EH (cell line): ENCODE measurements around the gene DCDC1.

Source experiments
- DNase-seq: peaks from one replicate; pipeline ENCODE4 v3.0.0-alpha.2; 2015; ENCODE audit warnings: low read depth

Gene DCDC1

DNA sequence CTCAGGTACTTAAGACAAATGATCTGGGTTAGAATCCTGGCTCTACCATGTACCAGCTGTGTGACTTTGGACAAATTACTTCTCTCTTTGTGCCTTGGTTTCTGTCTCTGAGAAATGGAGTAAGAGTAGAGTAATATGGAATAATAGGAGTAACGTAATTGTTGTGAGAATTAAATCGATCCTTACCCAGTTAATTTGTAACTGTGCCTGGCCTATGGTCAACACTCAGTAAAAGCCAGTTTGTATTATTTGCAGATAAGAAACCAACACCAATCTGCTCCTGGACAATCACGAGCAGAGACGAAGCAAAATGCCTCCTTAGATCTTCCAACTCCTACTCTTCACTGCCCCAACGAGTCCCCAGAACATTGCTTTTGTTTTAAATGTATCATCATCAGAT is 266.7 kb downstream of the DCDC1 start:
- no peak for DNase-seq

DNA sequence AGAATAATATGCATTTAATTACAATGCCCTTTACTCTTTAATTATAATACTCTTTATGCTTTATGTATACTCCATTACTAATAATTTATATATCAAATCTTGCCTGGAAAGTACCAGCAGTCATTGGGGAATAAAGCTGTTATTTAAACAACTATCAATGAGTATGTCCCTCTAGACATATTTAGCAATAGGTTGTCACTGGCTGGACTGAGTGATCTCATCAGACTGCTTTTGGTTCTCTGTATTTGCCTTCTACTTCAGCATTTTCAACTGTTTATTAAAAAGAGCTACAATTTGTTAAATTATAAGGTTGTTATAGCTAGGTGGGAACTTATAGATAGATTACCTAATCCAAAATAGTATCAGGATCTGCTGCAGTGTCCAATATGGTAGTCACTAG is 267.2 kb downstream of the DCDC1 start:
- DNase-seq = no peak

DNA sequence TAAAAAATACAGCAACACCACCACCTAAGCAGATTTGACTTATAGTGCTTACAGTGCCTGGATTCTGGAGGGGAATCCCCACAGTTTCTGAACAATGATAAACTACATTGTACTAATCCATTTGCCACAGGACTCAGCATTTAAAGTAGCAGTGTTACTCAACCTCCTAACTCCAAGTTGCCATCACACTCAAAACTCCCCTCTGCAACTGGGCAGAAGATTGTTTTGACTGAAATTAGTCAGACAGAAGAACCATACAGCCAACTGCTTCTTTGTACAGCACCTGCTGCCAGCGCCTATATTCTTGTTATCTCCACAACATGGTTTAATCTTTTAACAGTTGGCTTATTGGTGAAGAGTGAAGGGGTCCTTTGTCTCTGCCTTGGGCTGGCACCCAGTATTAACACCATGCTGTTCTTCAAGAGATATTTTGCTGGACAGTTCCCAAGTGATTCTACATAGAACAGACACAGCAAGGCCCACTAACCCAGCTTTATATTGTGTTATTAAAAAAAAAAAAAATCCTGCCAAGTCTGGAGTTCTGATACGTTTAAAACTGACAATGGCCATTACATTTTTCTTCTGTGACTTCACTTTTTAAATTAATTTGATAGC is 273.2 kb downstream of the DCDC1 start:
- no peak for DNase-seq

DNA sequence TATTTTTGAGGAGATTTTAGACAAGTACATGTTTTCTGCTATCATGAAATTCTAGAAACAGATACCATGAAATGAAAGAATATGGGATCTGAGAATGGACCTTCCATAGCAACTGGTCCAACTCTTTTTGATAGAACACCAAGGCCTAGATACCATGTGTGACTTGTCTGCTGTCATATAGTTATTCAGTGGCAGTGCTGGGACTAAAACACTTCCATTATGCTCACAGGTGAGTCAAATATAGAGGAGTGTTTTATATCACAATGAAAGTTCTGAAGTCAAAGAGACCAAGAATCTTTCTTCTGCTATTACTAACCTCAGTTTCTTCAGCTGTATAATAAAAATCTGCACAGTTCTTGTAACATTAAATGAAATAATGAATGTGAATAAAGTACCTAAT is 276.9 kb downstream of the DCDC1 start:
- DNase-seq = no peak

DNA sequence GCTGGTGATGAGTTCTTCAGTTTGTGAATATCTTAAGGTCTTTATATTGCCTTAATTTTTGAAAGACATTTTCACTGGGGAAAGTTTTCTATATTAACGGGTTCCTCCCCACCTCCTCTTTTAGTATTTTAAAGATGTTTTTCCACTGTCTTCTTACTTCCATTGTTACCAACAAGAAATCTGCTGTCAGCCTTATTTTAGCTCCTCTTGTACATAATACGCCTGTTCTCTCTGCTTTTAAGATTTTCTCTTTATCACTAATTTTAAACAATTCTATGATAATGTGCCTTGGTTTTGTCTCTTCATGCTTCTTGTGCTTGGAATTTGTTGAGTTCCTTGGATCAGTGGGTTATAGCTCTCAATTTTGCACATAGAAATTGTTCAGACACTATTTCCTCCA is 280.4 kb downstream of the DCDC1 start:
- no peak for DNase-seq

DNA sequence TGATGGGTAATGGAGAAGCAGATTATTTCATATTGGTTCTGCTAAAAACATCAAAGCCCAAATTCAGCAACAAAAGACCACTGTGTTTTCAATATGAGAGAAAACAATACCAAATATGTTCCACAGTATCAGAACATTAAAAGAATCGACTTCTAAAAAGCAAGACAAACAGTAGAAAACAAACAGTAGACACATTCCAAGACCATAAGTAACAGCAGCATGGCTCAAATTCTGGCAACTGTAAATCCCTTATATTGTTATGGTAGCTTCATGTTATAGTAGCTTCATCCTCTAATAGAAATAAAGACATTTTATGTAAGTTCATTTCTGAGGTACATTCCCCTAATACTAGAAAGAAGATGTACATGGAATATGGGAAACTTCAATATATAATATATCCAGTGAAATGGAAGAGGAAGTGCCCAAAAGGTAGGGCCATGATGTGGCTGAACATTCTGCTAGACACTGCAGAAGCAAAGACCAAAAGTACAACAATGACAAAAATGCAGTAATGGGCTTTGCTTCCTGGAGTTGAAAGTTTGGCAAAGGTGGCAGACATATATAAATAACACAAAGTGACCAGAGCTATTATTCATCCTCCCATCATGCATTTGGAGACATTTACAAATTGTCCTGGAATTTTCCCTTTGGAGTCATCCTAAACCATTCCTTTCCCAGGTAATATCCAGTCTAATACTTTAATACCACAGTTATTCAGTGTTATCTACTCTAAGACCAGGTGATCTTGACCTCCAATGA is 299.9 kb downstream of the DCDC1 start:
- no peak for DNase-seq

DNA sequence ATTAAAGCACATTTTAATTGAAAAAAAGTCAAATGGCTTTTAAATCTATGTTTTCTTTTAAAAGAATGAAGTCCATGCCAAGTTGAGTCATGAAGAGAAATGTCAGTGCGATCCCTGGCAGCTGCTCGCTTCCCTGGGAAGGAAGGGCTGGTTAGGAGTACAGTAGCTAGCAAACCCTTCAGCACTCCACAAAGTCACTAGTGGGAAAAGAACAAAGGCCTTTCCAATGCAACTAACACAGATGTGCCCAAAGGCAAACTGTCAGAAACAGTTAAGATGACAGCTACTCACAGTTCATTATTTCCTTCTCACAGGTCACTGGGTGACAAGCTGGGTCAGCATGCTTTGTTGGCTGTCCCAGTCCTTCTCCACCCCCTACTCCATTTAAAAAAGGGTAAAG is 308.7 kb downstream of the DCDC1 start:
- DNase-seq = no peak

DNA sequence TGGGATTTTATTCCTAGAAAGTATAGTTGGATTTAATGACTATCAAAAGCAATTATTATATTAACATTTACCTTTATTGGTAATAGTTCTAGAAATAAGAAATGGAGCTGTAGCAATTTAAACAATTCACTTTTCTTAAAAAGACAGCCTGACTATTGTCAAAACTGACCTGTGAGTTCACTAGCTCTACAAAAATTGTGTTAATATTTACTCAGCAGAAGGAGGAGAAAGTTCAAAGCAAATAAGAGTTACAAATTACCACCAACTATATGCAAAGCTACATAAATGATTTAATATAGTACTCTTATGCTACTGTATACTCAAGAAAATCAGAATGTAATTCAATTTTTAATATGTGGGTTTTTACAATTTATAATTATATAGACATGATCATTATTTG is 310.0 kb downstream of the DCDC1 start:
- DNase-seq = no peak

DNA sequence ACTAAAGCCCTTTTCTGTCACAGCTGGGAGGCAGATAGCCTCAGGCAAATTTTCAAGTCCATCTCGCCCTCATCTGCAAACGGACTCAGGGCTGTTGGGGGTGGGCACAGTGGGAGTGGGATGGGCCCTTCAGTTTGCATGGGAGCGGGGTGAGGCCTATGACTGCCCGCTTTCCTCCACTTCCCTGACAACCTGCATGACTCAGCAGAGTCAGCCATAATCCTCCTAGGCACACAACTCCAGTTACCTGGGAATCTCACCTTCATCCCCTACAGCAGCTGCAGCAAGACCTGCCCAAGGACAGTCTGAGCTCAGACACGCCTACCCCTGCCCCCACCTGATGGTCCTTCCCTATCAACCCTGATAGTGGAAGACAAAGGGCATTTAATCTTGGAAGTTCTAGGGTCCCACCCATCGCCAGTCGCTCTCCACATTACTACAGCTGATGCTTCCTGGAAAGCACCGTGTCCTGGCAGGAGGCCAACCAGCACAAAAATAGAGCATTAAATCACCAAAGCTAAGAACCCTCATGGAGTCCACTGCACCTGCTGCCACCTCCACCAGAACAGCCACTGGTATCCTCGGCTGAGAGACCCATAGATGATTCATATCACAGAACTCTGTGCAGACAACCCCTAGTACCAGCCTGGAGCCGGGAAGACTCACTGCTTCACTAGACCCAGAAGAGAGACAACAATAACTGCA is 319.3 kb downstream of the DCDC1 start:
- DNase-seq = no peak

DNA sequence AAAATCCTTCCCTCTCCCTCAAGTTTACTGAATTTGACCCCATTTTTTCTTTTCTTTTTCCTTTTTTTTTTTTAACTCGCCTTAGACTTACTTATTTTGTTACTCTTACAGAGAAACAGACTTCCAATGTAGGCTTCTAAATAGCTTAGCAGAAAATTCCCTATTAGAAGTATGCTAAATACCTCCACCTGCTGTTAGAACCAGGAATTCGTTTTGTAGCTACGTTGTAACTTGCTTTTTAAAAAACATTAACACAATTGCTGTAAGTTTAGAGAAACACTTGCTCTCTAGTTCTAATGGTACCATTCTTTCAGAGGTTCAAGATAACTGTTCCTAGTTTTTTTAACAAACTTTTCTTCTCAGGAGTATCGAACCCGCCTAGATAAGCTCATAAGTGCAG is 324.2 kb downstream of the DCDC1 start:
- DNase-seq = no peak

DNA sequence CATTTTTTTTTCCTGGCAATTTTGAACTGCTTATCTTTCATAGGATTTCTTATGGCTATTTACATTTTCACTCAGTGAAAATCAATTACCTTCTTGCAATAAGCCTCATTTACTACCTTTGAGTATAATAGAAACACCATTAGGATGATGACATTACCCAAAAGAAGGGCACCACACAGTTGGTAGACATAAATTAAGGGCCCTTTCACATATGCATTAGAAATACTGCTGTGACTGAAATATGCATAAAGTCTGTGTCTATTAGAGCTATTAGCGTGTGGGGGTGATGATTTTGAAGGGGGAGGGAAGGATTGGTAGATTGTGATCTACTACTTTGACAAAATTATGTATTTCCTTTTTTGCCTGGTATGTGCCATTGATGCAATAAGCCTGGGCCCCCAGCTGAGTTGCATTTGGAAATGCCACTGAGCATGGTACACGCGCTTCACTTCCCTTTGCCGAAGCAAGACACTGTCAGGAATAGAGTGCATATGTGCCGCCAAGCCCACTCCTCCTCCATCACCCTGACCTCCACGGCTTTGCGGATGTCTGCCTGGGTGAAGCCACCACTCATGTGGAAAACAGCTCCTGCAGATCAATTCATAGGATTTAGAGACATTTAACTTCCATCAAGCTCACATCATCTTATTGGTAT is 339.3 kb downstream of the DCDC1 start:
- no peak for DNase-seq

DNA sequence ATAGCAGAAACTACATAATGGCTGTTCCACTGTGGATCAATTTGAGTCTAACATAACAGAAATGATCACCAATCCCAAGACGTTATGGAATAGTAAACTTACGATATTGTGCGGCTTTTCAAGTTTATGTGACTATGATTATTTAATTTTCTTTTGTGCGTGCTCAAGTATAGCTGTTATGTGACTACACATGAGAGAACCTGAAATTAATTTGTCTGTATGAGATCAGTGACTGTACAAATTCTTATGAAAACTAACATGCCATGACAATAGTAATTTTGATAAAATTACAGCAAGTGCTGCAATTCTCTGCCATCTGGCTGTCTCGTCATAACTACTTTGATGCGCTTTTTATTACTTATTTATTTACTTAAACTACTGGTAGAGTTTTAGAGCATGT is 343.2 kb downstream of the DCDC1 start:
- DNase-seq = no peak

DNA sequence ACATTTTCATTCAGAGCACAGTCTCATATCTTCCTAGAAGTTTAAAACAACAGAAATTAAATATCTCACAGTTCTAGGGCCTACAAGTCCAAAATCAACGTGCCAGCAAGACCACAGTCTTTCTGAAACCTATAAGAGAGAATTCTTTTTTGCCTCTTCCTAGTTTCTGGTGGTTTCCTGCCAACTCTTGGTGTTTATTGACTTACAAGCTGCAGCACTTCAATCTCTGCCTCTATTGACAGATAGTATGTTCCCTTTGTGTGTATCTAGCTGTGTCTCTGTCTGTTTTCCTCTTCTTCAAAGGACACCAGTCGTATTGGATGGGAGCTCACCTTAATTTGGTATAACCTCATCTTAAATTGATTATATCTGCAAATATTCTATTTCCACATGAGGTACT is 347.5 kb downstream of the DCDC1 start:
- DNase-seq = no peak

DNA sequence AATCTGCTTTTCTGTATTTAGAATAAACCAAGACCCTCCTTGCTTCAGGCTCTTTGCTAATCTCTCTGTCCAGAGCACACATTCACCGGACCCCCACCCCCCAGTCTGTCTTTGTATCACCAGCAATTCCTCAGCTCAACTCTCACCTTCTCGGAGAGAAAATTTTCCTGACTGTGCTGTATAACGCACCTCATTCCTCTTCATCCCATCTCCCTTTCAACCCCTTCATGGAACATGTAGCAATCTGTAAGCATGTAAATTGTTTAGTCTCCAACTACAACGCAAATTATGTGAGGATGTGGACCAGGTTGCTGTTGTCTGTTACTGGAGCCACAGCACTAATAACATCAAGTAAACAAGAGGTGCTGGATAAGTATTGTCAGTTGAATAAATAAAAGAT is 349.8 kb downstream of the DCDC1 start:
- no peak for DNase-seq

DNA sequence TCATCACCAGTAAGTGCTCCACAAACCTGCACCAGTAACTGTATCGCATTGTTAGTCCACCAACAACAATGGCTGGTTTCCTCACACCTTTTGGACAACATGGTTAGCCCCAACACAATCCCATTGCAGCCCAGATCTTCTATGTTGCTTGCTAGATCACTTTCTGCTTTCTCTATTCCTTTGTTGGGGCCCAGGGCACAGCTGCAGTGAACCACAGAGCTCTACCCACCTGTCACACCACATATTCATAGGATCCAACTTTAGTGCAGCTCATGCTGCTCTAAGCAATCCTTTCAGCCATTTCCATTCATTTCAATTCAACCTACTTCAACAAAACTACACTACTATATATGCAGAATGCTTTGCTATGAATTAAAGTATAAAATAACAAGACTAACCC is 364.3 kb downstream of the DCDC1 start:
- DNase-seq = no peak

DNA sequence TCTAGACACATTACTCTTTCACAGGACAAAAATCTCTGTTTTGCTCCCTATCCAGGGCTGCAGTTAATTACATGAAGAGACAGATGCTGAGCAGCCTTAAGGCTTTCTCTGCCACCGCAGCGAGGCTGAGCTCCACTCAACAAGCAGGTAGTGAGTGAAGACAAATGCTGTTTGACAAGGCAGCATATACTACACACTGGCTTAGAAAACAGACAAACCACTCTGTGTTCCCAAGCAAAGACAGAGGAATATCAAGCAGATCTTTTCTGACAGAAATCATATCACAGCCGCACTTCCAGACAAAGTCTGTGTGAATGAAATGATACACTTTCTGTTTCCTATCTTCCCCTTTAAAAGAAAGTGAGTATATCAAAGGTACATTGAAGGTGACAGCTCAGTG is 368.1 kb downstream of the DCDC1 start:
- DNase-seq = no peak

DNA sequence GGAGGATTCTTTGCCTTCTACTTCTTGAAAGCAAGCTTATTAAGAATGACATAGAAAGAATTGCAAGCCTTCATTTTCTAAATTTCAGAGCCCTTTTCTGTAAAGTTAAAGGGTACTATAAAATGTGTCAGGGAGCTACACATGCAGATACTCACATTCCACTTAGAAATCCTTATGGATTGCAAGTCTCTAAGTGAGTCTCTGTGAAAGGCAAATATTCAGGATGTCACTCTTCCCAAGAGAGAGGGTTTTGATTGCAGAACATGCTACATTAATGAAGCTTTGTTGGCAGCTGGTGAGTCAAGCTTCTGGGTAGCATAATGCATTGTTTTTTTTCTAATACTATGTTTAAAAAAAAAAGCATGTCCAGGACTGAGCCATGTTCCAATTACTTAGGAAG is 369.2 kb downstream of the DCDC1 start:
- no peak for DNase-seq

DNA sequence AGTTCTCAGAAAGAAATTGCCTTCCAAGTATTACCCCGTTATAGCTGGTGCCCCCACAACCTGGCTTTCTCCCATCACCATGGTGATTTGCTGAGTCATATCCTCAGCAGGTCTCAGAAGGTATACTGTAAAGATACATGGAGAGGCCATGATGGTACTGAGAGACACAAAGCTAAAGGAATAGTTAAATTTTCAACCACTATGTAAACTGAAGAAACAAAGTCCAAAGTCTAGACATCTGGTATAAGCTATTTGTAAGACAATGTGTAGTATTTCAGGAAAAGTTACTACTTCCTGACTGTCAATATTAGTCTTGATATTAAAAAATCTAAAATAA is 377.1 kb downstream of the DCDC1 start:
- no peak for DNase-seq

DNA sequence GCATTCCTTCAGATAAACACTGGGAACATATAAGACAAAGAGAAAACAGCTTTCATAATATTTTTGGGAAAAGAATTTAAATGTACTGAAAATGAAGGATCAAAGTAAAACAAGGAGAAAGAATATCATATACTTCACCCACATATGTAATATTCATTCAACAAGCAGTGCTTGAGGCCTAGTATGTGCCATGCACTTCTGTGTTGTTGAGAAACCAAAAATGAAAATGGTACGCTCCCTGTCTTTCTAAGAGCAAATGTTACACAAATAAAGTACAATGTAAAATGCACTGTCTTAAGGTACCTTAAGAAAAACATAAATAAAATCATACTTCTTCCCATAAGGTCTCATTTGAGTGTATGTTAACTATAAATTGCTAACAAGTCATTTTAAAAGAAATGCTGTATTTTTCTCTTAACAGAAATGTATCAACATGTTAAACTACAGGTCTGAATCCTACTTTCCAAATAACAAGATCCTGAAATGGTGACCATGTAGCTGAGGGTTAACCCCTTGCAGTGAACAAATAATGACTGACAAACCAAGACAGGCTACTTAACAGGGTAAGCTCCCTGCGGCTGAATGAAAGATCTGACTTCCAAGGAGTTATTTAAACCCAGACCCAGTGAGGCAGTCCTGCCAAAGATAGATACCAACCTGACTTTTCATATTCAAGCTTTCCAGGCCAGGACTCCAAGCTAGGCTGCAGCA is 377.6 kb downstream of the DCDC1 start:
- no peak for DNase-seq

DNA sequence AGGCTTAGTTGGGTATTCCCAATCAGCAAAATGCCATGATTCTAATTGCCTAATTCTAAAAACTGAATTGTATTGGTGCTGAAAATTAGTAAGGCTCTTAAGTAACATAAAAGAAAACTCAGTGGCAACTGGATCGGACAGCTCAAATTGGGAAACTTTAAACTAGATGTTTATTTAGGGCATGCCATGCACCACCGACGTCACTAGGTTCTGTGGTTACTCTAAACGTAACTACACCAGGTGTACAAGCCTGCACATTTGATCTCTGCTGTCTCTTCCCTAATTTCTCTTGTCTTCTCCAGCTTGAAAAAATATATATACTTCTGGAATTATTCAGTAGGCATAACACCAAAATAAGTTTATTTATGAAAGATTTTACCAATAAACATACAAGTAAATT is 378.2 kb downstream of the DCDC1 start:
- DNase-seq = no peak

DNA sequence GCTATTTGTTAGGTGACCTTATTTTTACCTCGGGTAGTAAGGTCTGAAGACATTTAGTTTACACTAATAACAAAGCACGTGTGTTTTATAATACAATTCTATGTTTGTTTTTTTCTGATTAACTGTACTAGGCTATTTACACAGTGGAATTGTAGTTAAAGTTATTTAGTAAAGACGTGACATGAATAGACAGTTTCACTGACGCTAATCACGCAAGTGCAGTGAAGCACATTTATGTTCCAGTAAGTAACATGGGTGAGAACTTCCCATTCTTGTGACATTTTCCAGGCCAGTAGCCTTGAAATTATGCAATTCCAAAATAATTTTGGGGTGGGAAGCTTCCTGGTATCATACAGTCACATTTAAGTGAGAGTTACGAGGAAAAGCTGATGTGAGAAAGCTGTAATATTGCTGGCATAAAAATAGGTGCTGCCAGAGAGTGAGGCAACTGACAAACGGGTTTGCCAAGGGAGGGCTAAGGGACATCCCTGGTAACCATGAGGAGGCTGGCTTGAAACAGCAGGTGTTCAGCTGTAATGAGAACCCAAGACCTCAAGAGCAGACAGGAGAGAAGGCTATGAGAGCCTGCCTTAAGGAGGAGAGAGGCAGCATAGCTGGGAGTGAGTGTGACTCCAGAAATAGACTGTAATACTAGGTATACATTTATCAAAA is 378.8 kb downstream of the DCDC1 start:
- no peak for DNase-seq

DNA sequence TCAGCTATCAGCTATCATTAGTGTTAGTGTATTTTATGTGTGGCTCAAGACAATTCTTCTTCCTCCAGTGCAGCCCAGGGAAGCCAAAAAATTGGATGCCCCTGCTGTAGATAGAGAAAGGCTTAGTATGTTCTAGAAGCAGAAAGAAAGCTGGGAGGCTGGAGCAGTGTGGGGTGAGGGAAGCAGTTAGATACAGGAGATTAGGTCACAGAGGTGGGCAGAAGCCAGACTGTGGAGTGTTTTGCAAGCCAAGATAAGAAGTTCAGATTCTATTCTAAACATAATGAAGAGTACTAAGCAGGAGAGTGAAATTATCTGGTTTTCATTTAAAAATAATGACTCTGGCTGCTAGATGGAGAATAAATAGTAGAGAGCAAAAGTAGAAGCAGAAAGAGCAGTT is 381.7 kb downstream of the DCDC1 start:
- no peak for DNase-seq
